Neutrophil (primary cell): ENCODE measurements around the gene GUCA1A.

Experiments
- H3K27ac ChIP-seq: fragments of 200-600 bp; sonication (generic); 2 replicates; pipeline ENCODE4 v1.5.1; 2016; ENCODE audit warnings: mild to moderate bottlenecking, moderate library complexity
- H3K27me3 ChIP-seq: fragments of 200-600 bp; sonication (generic); 2 replicates; pipeline ENCODE4 v1.6.0; 2016; ENCODE audit warnings: mild to moderate bottlenecking
- H3K36me3 ChIP-seq: fragments of 200-600 bp; sonication (generic); 2 replicates; pipeline ENCODE4 v1.5.1; 2017
- H3K4me1 ChIP-seq, 2 experiments: fragments of 200-600 bp in 1 of 2; sonication (generic) in 1 of 2; 1 replicate in 1 of 2; 2 replicates in 1 of 2; pipeline versions ENCODE4 v1.5.1 to v1.6.1; 2013 to 2016; ENCODE audit warnings: low read depth in 1 of 2, low read length in 1 of 2, mild to moderate bottlenecking in 1 of 2, moderate library complexity in 1 of 2; ENCODE audit not compliant: control insufficient read depth in 1 of 2, insufficient read depth in 1 of 2
- H3K4me3 ChIP-seq, 2 experiments: fragments of 200-600 bp in 1 of 2; sonication (generic) in 1 of 2; 1 replicate in 1 of 2; 2 replicates in 1 of 2; pipeline ENCODE4 v1.5.1; 2013 to 2016; ENCODE audit warnings: low read depth in 1 of 2, low read length in 1 of 2, mild to moderate bottlenecking in 1 of 2, moderate library complexity in 1 of 2
- H3K9me3 ChIP-seq: fragments of 200-600 bp; sonication (generic); 2 replicates; pipeline ENCODE4 v1.5.1; 2016
- CTCF ChIP-seq: fragments of 200-600 bp; sonication (generic); IDR thresholded peaks from 2 replicates; pipeline ENCODE4 v1.5.1; 2016; ENCODE audit warnings: antibody characterized with exemption

Gene GUCA1A

GRCh38 chr6:42224222-42225028 lies 51.3 kb downstream of the GUCA1A start:
- H3K4me1 ChIP-seq, result no peaks in the 10 kb centered on the region
- TF ChIP-seq CTCF, result no peak

GRCh38 chr6:42225029-42225339 lies 51.8 kb downstream of the GUCA1A start:
- Histone ChIP-seq H3K27ac (no peak overlapping the region), H3K36me3 (peaks cover 40% of the 10 kb centered on the region), H3K4me1 (no peaks in the 10 kb centered on the region), H3K4me3 (no peak overlapping the region), H3K9me3 (no peaks in the 10 kb centered on the region), H3K27me3 (no peaks in the 10 kb centered on the region)
- no peak for TF ChIP-seq CTCF

More at GRCh38 chr6:42224222-42225028, 51.3 kb downstream of the GUCA1A start:
- no peak overlapping the region for H3K27ac ChIP-seq
- no peak overlapping the region for H3K4me3 ChIP-seq
- H3K36me3 ChIP-seq, result peaks cover 36% of the 10 kb centered on the region
- no peaks in the 10 kb centered on the region for H3K9me3 ChIP-seq
- no peaks in the 10 kb centered on the region for H3K27me3 ChIP-seq

GRCh38 chr6:42225419-42225818 lies 52.3 kb downstream of the GUCA1A start:
- no peaks in the 10 kb centered on the region for H3K4me1 ChIP-seq
- H3K4me3 ChIP-seq, result no peak overlapping the region
- no peak overlapping the region for H3K27ac ChIP-seq
- TF ChIP-seq CTCF, result no peak
- no peaks in the 10 kb centered on the region for H3K9me3 ChIP-seq
- H3K36me3 ChIP-seq, result peaks cover 45% of the 10 kb centered on the region
- no peaks in the 10 kb centered on the region for H3K27me3 ChIP-seq

GRCh38 chr6:42226161-42226611 lies 53.0 kb downstream of the GUCA1A start:
- no peaks in the 10 kb centered on the region for H3K9me3 ChIP-seq
- no peak overlapping the region for H3K4me3 ChIP-seq
- no peaks in the 10 kb centered on the region for H3K4me1 ChIP-seq
- TF ChIP-seq CTCF, result no peak
- H3K36me3 ChIP-seq, result peaks cover 52% of the 10 kb centered on the region
- H3K27me3 ChIP-seq, result no peaks in the 10 kb centered on the region
- H3K27ac ChIP-seq, result no peak overlapping the region

- Histone ChIP-seq H3K4me3 (no peak overlapping the region), H3K27ac (no peak overlapping the region), H3K27me3 (no peaks in the 10 kb centered on the region), H3K36me3 (peaks cover 56% of the 10 kb centered on the region), H3K9me3 (no peaks in the 10 kb centered on the region), H3K4me1 (no peaks in the 10 kb centered on the region)
- TF ChIP-seq CTCF, result no peak
Measured at GRCh38 chr6:42226645-42227143, 53.5 kb downstream of the GUCA1A start.
